ENCODE data around the gene AXDND1.
"Not testable (repeated sequence)": the region's sequence is repeated elsewhere in the genome, so short reads cannot be mapped to it uniquely, and the experiment has no call there.

GRCh38 chr1:179399399-179399798, 33.6 kb downstream of the AXDND1 start:
- not testable (repeated sequence) for TF ChIP-seq CTCF (conservative IDR thresholded peaks at IDR 0.05); ZFX (IDR thresholded peaks at IDR 0.05)
